AG20443 (cell line): ENCODE measurements around the gene KAT2B.

ENCODE experiments used
- DNase-seq: peaks from one replicate; pipeline ENCODE4 v3.0.0; 2012; ENCODE audit warnings: low spot score, mixed read lengths

KAT2B gene

DNA sequence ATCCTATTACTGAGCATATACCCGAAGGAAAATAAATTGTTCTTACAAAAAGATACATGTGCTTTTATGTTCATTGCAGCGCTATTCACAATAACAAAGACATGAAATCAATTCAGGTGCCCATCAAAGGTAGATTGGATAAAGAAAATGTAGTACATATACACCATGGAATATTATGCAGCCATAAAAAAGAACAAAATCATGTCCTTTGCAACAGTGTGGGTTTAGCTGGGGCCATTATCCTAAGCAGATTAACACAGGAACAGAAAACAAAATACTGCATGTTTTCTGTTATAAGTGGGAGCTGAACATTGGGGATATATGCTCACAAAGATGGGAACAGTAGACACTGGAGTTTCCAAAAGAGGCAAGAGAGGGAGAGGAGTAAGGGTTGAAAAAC is 103.3 kb downstream of the KAT2B start:
- DNase-seq: no peak

DNA sequence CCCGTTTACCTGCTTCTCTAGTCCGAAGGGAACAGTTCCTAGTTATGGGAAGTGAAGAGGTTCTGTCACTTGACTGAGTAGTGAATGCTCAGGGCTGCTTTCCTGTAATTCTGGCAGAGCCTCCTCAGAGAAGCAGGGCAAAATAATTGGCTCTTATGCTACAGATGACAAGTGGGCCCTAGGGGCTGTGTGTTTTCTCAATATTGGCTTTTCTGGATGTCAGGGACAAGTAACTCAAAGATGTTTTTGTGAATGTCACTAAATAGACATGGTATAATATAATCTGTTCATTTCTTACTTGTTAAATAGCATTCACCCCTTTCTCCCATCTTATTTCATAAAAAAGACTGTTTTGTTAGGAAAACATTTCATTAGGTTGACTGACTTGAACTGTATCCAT is 105.6 kb downstream of the KAT2B start:
- no peak for DNase-seq

DNA sequence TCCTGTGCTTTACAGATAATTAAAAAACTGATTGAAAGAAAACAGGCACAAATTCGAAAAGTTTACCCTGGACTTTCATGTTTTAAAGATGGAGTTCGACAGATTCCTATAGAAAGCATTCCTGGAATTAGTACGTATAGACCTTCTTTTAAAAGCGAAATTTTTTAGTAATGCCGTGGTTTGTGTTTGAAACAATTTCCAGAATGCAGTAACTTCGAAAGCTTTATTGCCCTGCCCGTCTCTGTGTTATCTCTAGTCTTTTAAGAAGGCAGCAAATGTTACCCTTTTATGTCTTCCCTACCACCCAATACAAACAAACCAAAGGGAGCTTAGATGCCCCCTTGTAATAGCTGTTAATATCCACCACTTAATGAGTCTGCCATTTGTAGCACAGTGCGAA is 106.1 kb downstream of the KAT2B start:
- DNase-seq: no peak

DNA sequence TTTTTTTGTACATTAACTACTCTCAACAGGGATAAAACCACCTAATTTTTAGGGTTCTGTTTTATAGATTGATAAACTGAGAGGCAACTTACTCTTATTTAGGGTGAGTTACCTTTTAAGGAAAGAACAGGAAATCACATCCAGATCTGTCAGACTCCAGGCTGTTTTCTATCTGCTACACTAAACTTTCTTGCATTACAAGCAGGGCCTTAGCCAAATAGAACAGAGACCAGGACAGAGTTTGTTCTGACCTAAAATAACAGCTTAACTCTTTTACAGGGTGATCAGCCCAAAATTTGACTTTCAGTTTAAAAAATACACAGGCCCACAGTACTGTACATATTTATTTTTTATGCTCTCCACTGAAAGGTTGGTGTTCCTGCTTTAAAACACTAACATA is 107.1 kb downstream of the KAT2B start:
- no peak for DNase-seq

DNA sequence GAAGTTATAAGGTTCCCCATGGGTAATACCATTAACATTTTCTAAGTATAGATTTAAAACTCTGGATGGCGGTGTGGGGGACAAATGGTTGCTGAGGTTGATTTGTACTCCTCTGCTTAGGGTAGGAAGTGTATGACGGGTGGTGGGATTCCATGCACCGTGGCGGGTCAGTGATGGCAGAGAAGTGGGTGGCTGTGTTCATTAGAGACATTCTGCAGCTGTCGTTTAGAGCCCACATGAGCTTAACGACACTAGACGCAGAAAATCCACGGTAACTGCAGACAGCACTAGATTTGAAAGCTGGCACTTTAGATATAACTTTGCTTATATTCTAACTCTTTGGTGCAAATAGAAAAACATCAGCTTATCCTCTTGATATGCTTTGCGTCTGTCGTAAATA is 108.2 kb downstream of the KAT2B start:
- DNase-seq: no peak

DNA sequence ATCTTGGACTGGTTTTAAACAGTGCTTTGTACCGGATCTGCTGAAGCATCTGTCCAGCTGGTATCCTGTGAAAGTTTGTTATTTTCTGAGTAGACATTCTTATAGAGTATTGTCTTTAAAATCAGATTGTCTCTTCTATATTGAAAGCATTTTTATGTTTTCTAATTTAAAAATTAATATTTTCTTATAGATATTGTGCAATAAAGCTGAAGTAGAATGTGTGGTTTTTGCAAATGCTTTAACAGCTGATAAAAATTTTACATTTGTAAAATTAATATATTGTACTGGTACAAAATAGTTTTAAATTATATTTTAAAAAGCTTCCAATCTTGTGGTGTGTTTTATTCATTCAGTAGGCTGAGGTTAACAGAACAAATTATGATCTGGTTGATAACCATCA is 113.8 kb downstream of the KAT2B start:
- no peak for DNase-seq

DNA sequence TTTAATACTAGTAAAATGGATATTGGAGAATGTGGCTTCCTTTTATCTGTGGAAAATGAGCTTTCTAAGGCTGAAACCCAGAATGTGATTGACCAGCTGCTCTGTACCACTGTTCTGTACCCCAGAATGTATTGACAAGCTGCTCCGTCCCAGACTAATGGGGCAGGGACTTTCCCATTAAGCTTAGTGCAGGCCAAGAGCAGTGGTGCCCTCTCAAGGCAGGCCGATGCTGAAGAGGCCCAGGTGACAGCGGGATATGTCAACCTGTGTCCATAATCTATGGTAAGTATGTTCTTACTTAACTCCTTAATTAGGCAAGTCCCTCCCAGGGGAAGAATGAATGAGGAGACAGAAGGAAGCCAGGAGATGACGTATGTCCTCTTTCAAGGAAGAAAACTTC is 114.7 kb downstream of the KAT2B start:
- DNase-seq: no peak

DNA sequence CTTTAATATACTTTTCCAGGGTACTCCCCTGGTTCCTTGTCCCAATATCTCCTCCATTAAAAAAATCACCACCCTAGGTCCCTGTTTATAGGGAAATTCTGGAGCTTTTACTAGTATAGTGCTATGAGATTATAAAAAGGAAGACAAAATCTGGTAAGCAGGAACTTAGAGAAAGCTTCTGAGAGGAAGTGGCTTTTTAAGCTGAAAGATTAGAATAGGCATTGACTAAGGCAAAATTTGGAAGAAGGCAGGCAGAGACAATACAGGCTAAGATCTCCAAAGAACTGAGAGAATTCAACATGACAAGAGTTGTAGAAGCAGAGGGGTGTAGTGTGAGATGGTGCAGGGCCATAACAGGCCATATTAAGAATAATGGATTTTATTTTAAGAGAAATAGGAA is 120.0 kb downstream of the KAT2B start:
- no peak for DNase-seq

DNA sequence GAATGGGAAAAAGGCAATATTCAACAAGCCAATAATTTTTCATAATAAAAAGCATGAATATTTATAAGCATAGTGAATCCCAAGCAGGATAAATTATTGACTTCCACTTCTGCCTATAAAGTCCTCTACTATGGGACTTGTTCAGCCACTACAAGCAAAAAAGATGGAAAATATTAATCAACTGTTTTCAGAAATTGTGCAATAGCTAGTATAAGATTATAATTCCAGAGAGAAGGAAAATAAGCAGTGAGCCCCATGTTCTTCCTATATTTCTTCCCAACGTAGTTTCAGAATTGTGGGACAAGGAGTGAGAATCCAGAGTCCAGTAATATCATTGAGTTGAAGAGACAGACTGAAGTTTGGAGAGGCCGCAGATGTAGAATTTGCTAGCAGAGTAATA is 121.5 kb downstream of the KAT2B start:
- no peak for DNase-seq

DNA sequence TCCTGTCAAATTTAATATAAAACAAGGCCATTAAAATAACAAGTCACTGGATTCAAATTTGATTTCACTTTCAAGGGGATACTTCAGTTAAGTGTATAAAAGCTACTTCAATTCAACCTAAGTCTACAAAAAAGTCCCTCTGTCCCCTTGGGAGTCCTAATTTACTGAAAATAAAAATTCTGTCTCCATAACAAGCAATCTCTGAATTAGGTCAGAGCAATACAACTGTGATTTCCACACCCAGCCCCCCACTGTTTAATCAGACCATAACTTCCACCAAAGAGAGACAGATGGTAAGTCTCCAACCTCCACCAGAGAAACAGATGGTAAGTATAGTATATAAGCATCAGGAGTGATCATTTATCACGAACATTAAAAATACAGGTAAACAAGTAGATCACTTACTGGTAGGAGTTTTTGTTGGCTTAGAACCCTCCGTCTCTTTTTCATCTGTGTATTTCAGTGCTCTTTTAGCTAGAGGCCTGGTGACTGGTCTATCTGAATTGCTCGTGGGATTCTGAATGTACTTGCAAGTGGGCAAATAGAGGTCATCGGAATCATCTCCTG is 133.7 kb downstream of the KAT2B start:
- no peak for DNase-seq

DNA sequence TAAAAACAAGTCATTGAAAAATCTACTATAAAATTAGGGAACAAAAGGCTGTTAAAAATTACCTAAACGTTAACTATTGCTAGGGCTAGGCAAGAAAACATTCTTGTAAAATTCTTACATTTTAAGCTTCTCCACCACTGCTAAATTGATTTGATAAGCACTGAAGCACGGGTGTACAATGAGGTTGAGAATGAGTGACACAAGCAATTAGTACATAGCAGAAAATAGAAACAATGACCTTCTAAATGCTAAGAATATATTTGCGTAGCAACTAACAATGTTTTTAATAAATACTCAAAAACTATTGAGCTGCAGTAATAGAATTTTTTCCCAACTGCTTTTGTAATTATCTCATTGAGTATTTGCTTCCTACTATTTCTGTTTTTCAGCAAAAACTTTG is 141.0 kb downstream of the KAT2B start:
- DNase-seq: no peak

DNA sequence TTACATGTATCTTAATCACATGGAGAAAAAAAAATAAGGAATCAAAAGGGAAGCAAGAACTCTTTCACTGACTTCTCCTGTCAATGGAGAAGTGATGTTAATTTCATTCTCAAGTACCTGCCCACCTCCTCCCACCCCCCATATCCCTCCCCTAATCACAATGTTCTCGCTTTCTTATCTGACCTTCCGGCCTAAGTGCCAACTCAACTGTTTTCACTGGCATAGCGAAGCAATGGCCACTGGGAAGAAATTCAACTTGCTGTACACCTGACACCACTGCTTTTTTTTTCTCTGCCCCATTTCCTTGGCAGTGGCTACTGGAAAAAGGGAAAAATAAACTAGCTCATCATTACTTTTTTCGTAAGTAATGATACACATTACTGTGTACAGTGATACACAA is 142.0 kb downstream of the KAT2B start:
- no peak for DNase-seq

DNA sequence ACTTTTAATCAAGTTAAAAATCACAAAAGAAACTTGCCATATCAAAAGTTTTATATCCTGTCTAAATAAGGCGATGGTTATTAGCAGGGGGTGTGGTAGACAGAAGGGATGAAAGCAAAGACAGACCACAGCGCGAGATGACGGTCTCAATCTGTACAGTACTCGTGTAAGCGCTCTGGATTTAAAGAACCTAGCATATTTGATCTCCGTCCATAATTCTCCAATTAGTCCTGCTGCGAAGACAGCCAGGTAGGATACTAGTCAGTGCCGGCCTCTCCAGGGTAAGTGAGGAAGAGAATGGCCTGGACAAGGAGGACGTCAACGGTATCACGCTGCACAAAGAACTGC is 145.1 kb downstream of the KAT2B start:
- DNase-seq: peak; percentile 19

DNA sequence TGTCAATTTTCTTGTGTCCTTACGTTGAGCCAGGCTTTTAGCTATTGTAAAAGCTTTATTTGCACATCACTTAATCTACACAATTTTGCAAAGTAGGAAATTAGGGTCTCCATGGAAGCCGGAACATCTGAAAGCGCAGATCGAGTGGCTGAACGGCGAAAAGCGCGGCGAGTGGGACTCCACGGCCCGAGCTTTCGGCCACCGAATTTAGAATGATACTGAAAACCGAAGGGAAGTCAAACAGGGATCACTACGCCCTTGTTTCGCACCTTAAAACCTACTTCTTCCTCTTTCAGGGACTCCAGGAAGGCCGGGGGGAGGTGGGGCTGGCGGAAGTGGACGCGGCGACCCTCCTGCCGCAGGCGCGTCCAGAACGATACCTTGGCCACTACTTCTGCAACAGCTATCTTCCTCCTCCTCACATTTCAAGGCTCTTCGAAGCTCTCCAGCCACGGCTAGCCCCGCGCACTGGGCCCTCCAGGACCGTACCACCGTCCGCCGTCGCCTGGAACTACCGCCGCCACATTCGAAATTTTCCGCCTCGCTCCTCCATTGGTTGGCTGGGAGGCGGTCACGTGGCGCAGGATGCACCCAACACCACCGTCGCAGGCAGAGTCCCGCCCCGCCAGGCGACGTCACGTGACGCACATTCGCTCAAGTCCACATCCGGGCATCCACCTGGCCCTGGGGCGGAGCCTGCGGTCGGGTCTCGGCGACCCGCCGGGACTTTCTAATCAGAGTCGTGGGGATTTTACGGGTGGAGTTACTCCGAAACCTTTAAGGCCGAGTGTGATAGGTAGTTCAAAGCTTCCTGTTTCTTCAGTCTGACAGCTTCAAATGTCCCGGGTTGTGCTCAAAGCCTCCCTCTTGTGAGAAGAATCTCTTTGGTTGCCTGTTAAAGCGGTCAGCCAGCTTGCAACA is 145.7 kb downstream of the KAT2B start, which contains the start of gene SGO1:
TSS of gene SGO1 (minus strand) at position 528 of the 921 bp plus-strand sequence. CDS start 2,179 bp downstream, outside the sequence.
- peak; percentile 99 for DNase-seq

DNA sequence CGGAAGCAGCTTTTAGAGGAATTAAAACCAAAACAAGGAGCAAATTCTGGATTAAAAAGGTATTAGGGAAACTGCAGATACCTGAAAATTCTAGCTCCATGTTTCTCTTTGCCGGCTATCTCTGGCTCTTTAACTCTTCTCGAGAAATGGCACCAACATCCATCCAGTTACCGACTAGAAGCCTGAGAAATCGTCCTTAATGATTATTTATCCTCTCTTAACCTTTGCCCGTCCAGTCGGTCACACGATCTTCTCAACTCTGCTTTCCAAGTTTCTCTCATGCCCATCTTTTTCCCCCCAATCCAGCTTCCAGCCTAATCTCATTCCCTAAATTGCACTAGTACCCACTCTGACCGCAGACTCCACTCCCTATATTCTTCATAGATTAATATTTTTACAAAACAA is 146.4 kb downstream of the KAT2B start:
- DNase-seq: peak; percentile 22

DNA sequence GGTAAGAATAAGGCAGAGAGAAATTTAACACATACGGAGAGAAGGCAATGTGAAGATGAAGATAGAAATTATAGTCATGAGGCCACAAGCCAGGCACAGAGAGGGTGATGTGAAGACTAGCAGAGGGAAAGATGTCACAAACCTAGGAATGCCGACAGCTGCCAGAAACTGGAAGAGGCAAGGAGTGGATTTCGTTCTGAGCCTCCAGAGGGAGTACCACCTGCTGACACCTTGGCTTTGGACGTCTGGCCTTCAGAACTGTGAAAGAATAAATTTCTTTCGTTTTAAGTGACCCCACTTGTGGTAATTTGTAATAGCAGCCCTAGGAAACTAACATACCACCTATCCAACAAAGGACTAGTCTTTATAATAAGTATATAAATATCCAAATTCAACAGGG is 150.7 kb downstream of the KAT2B start:
- DNase-seq: no peak

DNA sequence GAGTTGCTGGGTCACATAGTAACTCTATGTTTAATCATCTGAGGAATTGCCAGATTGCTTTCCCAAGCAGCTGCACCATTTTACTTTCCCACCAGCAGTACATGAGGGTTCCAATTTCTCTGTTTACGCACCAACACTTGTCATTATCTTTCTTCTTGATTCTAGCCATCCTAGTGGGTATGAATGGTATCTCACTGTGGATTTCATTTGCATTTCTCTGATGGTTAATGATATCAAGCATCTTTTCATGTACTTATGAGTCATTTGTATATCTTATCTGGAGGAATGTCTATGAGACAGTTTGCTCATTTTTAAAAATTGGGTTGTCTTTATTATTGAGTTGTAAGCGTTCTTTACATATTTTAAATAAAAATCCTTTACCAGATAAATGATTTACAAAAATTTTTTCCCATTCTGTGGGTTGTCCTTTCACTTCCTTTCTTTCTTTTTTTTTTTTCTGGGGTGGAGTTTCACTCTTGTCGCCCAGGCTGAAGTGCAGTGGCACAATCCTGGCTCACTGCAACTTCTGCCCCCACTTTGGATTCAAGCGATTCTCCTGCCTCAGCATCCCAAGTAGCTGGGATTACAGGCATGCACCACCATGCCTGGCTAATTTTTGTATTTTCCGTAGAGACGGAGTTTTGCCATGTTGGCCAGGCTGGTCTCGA is 154.7 kb downstream of the KAT2B start:
- DNase-seq: no peak

DNA sequence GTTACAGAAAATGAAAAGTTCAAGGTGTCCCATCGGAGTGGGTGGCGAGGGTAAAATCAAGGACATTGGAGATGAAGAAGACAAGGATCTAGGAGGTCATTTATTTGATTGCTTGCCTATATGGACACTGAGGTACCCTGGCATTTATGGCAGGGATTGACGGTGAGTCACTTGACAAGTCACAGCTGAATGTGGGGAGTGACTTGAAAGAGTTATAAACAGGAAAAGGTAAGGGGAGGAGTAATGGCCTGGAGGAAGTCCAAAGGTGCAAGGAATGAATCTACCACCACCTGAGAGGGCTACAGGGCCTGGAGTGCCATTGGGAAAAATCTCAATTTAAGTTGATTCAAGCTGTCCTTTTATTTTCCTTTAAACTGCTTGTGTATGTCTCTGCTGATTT is 157.5 kb downstream of the KAT2B start:
- no peak for DNase-seq

DNA sequence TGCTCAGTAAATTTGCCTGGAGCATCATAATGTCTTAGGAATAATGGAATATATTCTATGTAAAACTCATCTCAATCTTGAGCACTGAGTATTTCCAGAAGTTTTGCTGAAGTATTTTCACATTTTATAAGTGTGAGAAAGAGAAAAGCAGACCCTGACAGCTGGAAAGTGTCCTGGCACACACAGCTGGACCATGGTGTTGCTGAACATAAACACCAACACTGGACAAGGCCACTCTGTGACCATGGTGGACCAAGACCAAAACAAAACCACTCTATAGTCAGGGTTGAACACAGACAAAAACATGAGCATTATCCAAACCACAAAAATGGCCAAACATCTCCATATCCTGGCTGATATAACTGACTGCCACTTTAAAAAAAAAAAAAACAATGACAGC is 160.9 kb downstream of the KAT2B start:
- DNase-seq: no peak
